ENCODE results near the gene SLC27A6. TPM values are rescaled to one million over a fixed set of nuclear protein-coding genes. Genes with fewer than 3 reads are reported as not detected.

SLC27A6 gene
- total RNA-seq, 1 donor from 2014 or later = 1.1 TPM

DNA sequence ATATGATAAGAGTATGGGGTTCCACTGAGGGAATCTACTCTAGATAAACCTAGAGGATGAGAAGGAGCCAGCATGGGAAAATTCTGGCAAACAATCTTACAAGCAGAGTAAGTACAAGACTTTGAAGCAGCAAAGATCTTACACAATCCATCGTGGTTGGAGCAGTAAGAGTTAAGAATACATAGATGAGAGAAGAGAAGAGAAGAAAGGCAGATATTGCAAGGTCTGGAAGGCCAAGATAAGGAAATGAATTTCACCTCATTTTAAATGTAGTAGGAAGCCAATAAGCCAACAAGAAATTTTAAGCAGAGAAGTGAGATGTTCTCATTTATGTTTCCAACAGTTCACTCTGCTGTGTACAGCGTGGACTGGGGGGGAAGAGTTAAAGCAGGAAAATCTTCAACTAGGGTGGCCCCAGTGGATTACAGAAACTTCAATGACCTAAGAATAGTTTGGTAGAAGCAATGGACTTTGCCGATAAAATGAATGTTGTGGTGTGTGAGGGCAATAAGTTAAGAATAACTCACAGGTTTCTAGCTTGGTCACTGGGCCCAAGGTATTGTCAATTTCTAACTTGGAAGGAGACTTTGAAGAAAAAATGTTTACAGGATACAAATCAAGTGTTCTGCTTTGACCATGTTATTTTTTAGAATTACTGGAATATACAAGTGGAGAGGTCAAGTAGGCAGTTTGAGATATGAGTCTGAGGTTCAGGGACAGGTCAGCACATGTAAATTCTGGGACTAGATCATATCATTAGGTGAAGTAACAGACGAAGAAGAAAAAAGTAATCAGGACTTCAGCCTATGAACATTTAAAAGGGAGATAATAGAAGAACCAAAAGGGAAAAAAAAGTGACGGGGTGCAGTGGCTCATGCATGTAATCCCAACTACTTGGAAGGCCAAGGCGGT, 117.2 kb downstream of the SLC27A6 start:
- peak; percentile 27 for DNase-seq (ENCODE audit: low read depth)
- Histone ChIP-seq H3K4me3 (ENCODE audit: low read depth, low read length) (no peak overlapping the region), H3K36me3 (ENCODE audit: control insufficient read depth, insufficient read depth, low read length) (no peaks in the 10 kb centered on the region), H3K27me3 (ENCODE audit: control insufficient read depth, insufficient read depth, low read length) (no peaks in the 10 kb centered on the region)
- FAIRE-seq = no peak
- no peak for TF ChIP-seq CTCF (IDR thresholded peaks at IDR 0.05; ENCODE audit: insufficient read depth, low read length, severe bottlenecking)

Other genes with a start within 250 kb of the SLC27A6 start
- 9.9 and 16.1 TPM in 2 replicates for gene ISOC1, start 129.3 kb downstream of the SLC27A6 start, total RNA-seq